ENCODE measurements around the gene NDUFS7.

NDUFS7 gene

GRCh38 chr19:1387684-1388636 is 4.3 kb downstream of the NDUFS7 start:
- no peak for DNase-seq (ENCODE audit: low read depth)
- TF ChIP-seq CTCF (IDR thresholded peaks at IDR 0.05; ENCODE audit: low read depth, low read length, missing control alignments): no peak
- H3K4me3 ChIP-seq (ENCODE audit: low read depth, low read length): no peak overlapping the region

- no peak overlapping the region for H3K4me3 ChIP-seq (ENCODE audit: low read depth, low read length)
- no peak for TF ChIP-seq CTCF (IDR thresholded peaks at IDR 0.05; ENCODE audit: low read depth, low read length, missing control alignments)
Measured at GRCh38 chr19:1388637-1389026, 4.9 kb downstream of the NDUFS7 start.

GRCh38 chr19:1389033-1389940 is 5.6 kb downstream of the NDUFS7 start:
- H3K4me3 ChIP-seq (ENCODE audit: low read depth, low read length): no peak overlapping the region
- DNase-seq (ENCODE audit: low read depth): no peak
- no peak for TF ChIP-seq CTCF (IDR thresholded peaks at IDR 0.05; ENCODE audit: low read depth, low read length, missing control alignments)

More at GRCh38 chr19:1388637-1389026, 4.9 kb downstream of the NDUFS7 start:
- no peak for DNase-seq (ENCODE audit: low read depth)

GRCh38 chr19:1390890-1391423 is 7.2 kb downstream of the NDUFS7 start:
- TF ChIP-seq CTCF (IDR thresholded peaks at IDR 0.05; ENCODE audit: low read depth, low read length, missing control alignments): no peak
- no peak overlapping the region for H3K4me3 ChIP-seq (ENCODE audit: low read depth, low read length)
- no peak for DNase-seq (ENCODE audit: low read depth)

- no peak for TF ChIP-seq CTCF (IDR thresholded peaks at IDR 0.05; ENCODE audit: low read depth, low read length, missing control alignments)
- no peak for DNase-seq (ENCODE audit: low read depth)
Measured at GRCh38 chr19:1392407-1392806, 8.7 kb downstream of the NDUFS7 start.

GRCh38 chr19:1392939-1393530 is 9.3 kb downstream of the NDUFS7 start:
- DNase-seq (ENCODE audit: low read depth): no peak
- no peak for TF ChIP-seq CTCF (IDR thresholded peaks at IDR 0.05; ENCODE audit: low read depth, low read length, missing control alignments)

More at GRCh38 chr19:1392407-1392806, 8.7 kb downstream of the NDUFS7 start:
- H3K4me3 ChIP-seq (ENCODE audit: low read depth, low read length): no peak overlapping the region

More at GRCh38 chr19:1392939-1393530, 9.3 kb downstream of the NDUFS7 start:
- H3K4me3 ChIP-seq (ENCODE audit: low read depth, low read length): no peak overlapping the region

All from GM12864 (cell line).